GM18499 (cell line): ENCODE measurements around the gene GRIK2.

Experiments used
- ATAC-seq: cut with Tn5 transposase; IDR thresholded peaks from one replicate; pipeline ENCODE4 v1.9.1; 2021; ENCODE audit warnings: moderate number of reproducible peaks; ENCODE audit not compliant: insufficient read depth, unreplicated experiment

GRIK2 gene

DNA sequence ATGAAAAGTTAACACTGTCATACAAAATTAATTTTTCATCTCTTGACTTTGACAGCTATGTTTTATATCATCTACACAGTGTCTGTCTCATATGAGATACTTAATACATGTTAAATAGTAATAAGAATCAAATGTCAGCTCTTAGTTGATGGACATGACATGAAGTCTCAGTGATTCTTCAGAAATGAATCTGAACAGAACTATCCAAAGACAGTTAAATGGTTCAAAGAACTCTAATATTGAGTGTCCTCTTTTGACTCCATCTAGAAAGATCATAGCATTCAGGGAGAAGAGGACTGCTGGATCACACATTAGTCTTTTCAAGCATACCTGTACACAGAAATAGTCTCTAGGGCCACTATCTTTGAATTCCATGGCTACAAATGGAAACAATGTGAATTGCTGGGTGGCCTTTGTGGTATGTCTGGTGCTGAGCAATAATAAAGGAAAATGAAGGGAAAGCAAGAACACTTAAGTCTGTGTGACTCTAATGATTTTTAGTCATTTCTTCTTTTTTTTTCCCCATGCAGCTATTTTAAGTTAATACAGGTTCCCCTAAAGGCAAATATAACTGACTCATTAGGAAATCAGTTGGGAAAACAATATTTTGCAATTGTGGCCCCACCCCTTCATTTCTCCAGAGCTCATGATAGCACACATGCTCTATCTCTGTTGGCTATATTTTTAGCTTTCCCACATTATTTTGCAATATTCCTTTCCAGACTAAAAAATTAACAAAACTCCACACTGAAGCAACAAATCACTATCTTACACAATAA is 367.5 kb downstream of the GRIK2 start:
- no peak for ATAC-seq

- no peak for ATAC-seq
Observed at GRCh38 chr6:101762851-101763250, 369.3 kb downstream of the GRIK2 start.

DNA sequence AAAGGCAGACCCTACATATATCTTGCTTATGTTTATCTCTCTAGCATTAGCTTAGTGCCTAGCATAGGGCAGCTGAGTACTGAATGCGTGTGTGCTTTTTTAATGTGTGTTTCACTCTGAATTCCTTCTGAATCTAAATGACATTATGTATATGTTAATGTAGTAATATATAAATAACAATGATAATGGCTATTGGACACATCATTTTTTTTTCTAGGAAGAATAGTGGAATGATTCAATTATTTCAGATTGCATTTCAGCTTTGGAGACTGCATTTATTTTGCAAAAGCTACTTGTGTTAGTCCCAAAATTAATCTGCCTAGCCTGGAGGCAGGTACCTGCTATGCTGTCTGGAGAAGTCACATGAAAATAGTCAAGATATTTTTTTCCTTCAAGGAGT is 371.8 kb downstream of the GRIK2 start:
- no peak for ATAC-seq

- no peak for ATAC-seq
Observed at GRCh38 chr6:101770116-101770515, 376.6 kb downstream of the GRIK2 start.

DNA sequence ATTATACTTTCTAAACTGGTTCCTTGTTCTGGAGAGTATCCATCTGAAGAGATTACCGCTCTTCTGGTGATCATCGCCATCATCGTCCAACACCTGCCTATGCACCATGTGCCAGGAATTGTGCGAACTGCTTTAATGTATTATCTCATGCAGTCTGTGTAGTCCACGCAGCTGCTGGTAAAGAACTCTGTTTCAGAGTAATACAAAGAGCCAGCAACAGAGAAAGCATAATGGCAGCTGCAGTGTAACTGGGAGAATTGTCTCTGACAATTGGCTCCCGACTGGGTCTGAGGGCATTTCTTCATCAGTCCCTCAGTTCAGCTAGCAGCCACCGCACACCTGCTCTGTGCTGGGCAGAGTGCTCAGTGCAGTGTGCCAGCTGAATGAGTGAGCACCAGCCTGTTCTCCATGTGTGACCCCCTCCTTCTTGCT is 383.4 kb downstream of the GRIK2 start:
- ATAC-seq: no peak

DNA sequence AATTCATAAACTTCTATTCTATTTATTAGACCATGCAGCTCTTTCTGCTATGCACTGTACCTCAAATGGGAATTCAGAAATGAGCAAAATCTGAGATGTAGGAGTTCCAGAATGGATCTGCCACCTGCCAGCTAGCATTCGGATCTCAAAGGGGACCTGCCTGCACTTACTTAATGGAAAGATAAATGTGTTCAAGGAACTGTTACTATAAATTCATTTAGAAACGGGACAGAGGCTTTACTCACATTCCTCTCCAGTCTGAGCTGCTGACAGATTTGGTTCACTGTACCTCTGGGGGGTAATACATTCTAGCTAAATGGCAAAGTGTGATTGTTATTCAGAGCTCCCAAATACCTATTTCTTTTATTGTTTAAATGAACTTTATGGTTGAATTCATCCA is 384.1 kb downstream of the GRIK2 start:
- no peak for ATAC-seq

DNA sequence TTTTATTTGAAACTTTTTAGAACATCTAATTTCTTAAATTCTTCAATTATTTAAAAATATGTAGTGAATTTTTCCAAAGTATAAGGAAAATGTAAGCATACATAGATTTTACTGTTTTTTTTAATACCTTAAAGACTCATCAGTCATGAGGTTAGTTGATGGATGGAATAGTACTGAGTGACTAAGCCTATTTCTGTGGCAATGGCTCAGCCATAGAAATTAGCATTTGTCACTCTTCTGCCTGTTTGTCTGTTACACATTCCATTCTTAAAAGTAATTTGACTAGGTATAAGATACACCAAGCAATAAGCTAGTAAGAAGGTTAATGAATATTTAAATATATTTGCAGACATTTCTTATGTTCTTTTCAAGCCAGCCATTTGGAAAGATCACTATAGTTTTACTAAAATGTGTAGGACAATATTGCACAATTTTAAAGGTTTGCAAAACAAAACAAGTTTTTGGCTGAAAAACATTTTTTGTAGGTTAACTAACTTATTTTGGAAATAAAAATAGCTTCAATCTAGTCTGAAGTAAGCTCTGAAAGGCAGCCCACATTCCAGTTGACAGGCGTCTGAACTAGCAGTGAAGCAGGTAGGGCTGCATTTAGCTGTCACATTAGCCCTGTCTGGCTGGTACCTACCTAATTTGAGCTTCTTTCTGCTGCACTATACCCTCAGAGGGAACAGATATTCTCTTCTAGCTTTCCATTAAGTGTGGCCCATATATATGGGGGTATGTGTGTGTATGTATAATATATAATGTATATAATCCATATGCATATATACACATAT is 385.7 kb downstream of the GRIK2 start:
- ATAC-seq: no peak

GRCh38 chr6:101783287-101783686 is 389.8 kb downstream of the GRIK2 start:
- ATAC-seq: no peak

- no peak for ATAC-seq
Observed at GRCh38 chr6:101784094-101784493, 390.6 kb downstream of the GRIK2 start.

GRCh38 chr6:101799531-101799930 is 406.0 kb downstream of the GRIK2 start:
- ATAC-seq: no peak

DNA sequence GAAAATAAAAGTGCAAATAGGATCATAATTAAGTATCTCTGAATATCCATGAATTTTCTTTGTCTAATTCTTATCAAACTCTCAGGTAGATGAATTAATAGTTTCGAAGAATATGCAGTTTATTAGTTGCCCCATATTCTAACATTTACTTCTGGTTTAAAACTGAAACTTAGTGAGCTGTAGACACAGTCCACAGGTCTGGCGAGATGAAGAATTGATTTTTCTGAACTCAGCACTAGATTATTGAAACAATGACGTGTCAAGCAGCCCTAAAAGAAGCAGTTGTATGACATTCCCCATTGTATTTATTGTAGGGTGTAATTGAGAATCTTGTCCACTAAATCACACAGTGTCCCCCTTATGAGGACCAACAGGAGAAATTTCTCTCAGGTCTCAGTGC is 407.1 kb downstream of the GRIK2 start:
- no peak for ATAC-seq

- ATAC-seq: no peak
Observed at GRCh38 chr6:101803136-101803535, 409.6 kb downstream of the GRIK2 start.

DNA sequence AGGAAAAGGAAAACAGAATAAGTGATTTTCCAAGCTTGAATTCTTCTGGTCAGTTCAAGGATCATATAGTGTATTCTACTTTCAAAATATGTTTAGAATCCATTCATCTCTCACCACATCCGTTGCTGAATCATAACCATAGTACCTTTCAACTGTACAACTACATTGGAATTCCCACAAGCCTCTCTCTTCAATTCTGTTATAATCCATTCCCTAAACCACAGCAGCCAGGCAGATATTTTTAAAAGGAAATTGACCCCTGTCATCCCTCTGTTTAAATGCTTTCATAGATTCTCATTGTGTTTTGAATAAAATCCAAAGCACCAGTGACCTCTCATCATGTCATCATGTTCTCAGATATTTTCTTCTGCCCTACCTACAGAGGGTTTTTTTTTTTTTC is 412.7 kb downstream of the GRIK2 start:
- no peak for ATAC-seq

DNA sequence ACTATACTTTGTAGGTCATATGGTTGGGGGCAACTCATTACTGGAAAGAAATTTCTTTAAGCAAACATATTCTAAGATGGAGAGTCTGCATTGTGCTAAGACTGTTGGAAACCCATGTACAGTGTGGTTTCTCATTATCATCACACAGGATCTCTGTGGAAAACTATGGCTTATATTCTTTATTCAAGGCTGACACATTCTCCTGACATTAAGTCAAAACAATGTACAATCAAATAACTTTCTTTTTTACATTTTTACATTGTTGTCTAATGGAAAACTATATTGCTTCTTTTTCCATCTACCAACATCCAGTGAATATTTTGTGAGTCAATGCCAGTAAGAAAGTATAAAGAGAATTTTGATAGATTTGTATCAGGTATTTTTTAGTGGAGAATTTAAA is 417.6 kb downstream of the GRIK2 start:
- ATAC-seq: no peak

GRCh38 chr6:101816716-101817115 is 423.2 kb downstream of the GRIK2 start:
- ATAC-seq: no peak

GRCh38 chr6:101818051-101818450 is 424.5 kb downstream of the GRIK2 start:
- ATAC-seq: no peak

DNA sequence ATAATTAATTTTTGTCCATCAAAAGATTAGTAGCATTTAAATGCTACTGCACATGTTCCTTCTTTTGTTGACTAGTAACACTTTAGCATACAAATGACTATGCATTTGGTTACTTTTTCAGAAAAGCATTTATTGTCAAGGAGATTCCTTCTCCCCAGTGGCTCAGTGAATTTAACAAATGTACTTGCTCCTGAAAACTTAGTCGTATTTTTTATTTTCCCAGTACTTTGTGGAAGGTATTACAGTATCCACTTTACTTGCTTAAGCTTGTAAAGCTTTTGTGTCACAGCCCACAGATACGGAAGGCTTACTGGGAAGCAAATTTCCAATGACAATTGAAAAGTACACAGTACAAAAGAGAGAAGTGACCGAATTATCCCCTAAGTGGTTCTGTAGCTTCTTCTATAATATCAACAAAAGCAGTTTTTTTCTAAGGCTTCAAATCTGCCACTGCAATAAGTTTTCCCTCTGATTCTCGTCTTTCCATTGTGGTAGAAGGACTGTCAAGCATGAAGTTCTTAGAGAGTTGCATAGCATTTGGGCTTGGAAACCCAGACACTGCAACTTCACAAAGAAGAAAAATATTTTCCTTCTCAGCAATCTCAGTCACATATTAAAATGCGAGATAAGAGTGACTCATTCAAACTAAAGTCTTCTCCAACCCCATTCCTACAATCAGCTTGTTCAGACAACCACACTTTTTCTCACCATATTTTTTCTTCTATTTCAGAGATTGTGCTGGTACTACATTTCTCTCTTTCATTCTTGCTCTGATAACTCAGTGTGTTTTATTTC is 431.2 kb downstream of the GRIK2 start:
- ATAC-seq: no peak

DNA sequence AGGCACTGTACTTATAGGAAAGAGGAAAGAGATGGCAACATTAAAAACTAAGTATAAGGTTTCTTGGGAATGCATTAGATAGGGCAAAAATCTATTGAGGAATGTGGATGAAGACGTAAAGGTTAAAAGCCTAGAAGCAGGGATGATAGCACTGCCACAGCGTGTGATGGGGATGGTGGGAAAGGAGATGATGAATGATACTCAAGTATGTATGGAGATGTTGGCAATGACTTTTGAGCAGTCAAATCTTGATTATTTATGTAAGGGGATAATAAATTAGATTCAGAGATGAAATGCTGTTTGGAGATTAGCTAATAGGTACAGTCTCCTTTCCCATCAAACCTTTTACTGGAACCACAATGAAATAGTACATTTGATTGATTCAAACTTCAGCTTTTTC is 432.8 kb downstream of the GRIK2 start:
- ATAC-seq: no peak

DNA sequence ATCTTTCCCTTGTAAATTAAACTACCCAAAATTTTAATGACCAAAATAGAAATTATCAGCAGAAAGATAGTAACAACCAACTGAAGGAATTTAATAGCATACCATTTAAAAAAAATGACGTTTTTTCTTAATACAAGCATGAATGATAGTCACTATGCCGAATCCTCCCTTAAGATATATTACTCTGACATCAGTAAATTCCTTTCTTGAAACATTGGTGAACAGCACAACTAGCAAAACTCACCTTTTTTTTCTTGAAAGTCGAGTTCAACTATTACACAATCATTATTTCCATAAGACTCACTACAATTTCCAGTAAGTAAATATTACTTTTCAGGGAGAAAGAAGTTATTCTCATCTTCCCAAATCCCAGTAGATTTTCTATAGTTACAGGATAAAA is 433.2 kb downstream of the GRIK2 start:
- ATAC-seq: no peak

DNA sequence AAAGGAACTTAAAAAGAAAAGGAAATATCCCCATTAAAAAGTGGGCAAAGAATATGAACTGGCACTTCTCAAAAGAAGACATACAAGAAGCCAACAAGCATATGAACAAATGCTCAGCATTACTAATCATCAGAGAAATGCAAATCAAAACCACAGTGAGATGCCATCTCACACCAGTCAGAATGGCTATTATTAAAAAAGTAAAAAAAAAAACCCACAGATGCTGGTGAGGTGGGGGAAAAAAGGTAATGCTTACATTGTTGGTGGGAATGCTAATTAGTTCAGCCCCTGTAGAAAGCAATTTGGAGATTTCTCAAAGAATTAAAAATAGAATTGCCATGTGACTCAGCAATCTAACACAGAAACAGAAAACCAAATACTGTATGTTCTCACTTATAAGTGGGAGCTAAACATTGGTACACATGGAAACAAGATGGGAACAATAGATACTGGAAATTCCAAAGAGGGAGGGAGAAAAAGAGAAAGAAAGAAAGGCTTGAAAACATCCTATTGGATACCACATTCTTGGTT is 437.1 kb downstream of the GRIK2 start:
- ATAC-seq: no peak

DNA sequence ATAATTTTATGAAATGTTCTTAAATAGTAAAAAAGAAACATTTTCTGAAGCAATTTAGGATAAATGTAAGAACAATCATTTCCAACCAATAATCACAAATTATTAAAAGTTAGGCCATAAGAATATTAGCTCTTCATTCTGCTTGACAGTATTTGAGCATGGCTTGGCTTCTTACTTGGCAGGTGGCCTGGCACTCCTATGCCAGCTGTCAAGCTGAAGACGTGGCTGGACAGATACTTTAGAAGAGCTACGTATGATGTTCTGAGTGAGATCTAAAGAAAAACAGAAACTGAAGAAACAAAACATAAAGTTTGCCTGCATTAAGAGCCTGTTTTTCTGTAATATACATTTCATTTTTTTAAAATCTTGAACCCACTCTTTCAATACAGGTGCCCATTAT is 438.9 kb downstream of the GRIK2 start:
- ATAC-seq: no peak
